AG20443 (cell line): Measurements from ENCODE around the gene ITGA1.
A peak's percentile ranks its signal among the peaks of the same experiment; 100 is the strongest.

Experiments
- DNase-seq: peaks from one replicate; pipeline ENCODE4 v3.0.0; 2012; ENCODE audit warnings: low spot score, mixed read lengths

ITGA1 gene

GRCh38 chr5:52897238-52897614 is 109.5 kb downstream of the ITGA1 start:
- no peak for DNase-seq

GRCh38 chr5:52898961-52899680 is 111.4 kb downstream of the ITGA1 start:
- no peak for DNase-seq

GRCh38 chr5:52903142-52903541 is 115.4 kb downstream of the ITGA1 start:
- DNase-seq = no peak

- no peak for DNase-seq
Measured at GRCh38 chr5:52906343-52906742, 118.6 kb downstream of the ITGA1 start.

- DNase-seq = no peak
Measured at GRCh38 chr5:52906845-52907244, 119.1 kb downstream of the ITGA1 start.

- DNase-seq = no peak
Measured at GRCh38 chr5:52909192-52909591, 121.5 kb downstream of the ITGA1 start.

- DNase-seq = no peak
Measured at GRCh38 chr5:52910071-52910470, 122.4 kb downstream of the ITGA1 start.

GRCh38 chr5:52915176-52915875 is 127.6 kb downstream of the ITGA1 start:
- DNase-seq = peak; percentile 80

GRCh38 chr5:52920929-52921328 is 133.2 kb downstream of the ITGA1 start:
- no peak for DNase-seq

GRCh38 chr5:52922384-52922783 is 134.7 kb downstream of the ITGA1 start:
- DNase-seq = peak; percentile 11

GRCh38 chr5:52924456-52924855 is 136.7 kb downstream of the ITGA1 start:
- no peak for DNase-seq

GRCh38 chr5:52925001-52925400 is 137.3 kb downstream of the ITGA1 start:
- DNase-seq = no peak

GRCh38 chr5:52928689-52929088 is 141.0 kb downstream of the ITGA1 start:
- no peak for DNase-seq

GRCh38 chr5:52938226-52938625 is 150.5 kb downstream of the ITGA1 start:
- no peak for DNase-seq

- no peak for DNase-seq
Measured at GRCh38 chr5:52943285-52943684, 155.6 kb downstream of the ITGA1 start.

- DNase-seq = no peak
Measured at GRCh38 chr5:52943808-52944207, 156.1 kb downstream of the ITGA1 start.

- no peak for DNase-seq
Measured at GRCh38 chr5:52945040-52945439, 157.3 kb downstream of the ITGA1 start.

- no peak for DNase-seq
Measured at GRCh38 chr5:52947208-52947607, 159.5 kb downstream of the ITGA1 start.

- DNase-seq = no peak
Measured at GRCh38 chr5:52947851-52948250, 160.1 kb downstream of the ITGA1 start.

- peak; percentile 68 for DNase-seq
Measured at GRCh38 chr5:52948418-52949076, 160.8 kb downstream of the ITGA1 start.

- no peak for DNase-seq
Measured at GRCh38 chr5:52950686-52951085, 163.0 kb downstream of the ITGA1 start.

- no peak for DNase-seq
Measured at GRCh38 chr5:52952483-52952882, 164.8 kb downstream of the ITGA1 start.

GRCh38 chr5:52956014-52956413 is 168.3 kb downstream of the ITGA1 start:
- no peak for DNase-seq
